Transverse colon (tissue), 3 donors: ENCODE data around the gene EDAR.

Experiments used
- CTCF ChIP-seq, 5 experiments: fragments of 200-600 bp in 3 of 5; fragments of 450-650 bp in 2 of 5; sonication (generic) in 3 of 5; IDR thresholded peaks; 1 replicate in 2 of 5; 2 replicates in 3 of 5; pipeline ENCODE4 v1.5.1; 2016 to 2017; ENCODE audit warnings: antibody characterized with exemption in 5 of 5, inconsistent platforms in 3 of 5, mild to moderate bottlenecking in 2 of 5, moderate library complexity in 1 of 5
- POLR2A ChIP-seq: fragments of 450-650 bp; IDR thresholded peaks from one replicate; pipeline ENCODE4 v1.6.1; 2016; ENCODE audit warnings: antibody characterized with exemption, mild to moderate bottlenecking, moderate library complexity

GRCh38 chr2:109016376-109016775 lies 27.4 kb upstream of the EDAR start:
- TF ChIP-seq CTCF (IDR thresholded peaks at IDR 0.05) (no peak), POLR2A (no peak)
